ENCODE results near the gene DDX1.
"Not testable (repeated sequence)": the region's sequence is repeated elsewhere in the genome, so short reads cannot be mapped to it uniquely, and the experiment has no call there.

Gene DDX1

GRCh38 chr2:15616850-15617777 lies 25.4 kb downstream of the DDX1 start:
- DNase-seq (ENCODE audit: low read depth): no peak

GRCh38 chr2:15617778-15618448 lies 26.2 kb downstream of the DDX1 start:
- no peak for DNase-seq (ENCODE audit: low read depth)

- no peak for DNase-seq (ENCODE audit: low read depth)
Observed at GRCh38 chr2:15618449-15618855, 26.8 kb downstream of the DDX1 start.

DNA sequence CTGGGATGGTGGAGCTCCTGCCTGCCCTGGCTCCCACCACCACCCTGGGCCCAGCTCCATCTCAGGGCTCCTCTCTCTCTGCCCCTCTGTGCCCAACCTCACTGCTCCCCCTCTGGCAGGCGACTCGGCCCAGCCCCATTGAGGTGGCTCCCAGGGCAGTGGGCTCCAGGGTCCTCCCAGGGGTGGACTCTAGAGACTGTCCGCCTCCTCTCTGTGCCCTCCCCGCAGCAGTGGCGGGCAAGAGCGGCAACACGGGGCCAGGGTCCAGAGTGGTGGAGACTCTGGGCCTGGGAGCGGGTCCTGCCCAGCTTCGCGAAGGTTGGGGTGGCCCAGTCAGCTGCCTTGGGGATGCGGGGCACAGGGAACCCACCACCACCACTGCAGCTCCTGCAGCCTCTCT lies 27.4 kb downstream of the DDX1 start:
- no peak for DNase-seq (ENCODE audit: low read depth)

DNA sequence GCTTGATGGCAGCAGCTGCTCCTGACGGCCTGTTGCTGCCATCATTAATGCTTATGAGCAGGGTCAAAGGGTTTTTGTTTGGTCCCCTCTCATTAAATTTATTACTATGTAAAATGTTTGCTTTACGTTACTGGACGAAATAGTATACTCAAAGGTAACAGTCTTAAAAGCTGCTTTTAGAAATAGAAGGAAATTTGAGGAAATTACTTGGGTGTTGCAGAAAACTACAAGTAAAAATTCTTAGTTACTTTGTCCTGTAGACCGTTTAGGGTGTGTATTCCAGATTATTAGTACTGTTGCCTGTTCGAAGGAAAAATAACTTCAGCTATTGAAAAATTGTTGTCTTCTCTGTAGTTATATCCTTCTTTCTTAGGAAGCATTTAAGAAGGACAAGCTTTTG lies 27.8 kb downstream of the DDX1 start:
- no peak for DNase-seq (ENCODE audit: low read depth)

DNA sequence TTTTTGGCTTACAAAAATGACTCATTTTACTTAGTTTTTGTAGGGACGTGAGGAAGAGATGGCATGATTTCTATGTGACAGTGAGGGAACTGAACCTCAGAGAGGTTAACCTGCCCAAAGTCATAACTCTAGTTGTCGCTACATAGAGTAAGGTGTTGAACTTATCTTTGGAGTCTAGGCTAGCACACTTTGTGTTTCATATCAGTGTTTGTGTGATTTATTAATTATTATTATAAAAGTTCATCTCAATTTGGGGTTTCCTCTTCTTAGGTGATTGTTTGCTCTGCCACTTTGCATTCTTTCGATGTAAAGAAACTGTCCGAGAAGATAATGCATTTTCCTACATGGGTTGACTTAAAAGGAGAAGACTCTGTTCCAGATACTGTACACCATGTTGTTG lies 28.3 kb downstream of the DDX1 start:
- no peak for DNase-seq (ENCODE audit: low read depth)

DNA sequence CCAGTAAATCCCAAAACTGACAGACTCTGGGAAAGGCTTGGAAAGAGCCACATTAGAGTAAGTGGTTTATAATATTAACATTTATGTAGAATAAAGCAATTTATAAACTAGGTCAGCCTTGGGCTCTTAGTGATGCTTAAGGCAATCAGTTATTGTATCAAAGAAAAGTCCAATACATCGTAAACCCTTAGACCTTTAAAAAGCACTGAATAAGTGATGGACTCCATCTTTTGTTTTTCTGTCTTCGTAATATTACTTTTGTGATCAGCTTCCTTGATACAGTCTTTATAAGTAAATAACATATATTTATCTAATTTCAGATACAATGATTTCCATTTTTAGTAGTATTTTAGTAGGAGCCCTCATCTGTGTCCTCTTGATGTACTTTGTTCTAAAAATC lies 28.7 kb downstream of the DDX1 start:
- DNase-seq (ENCODE audit: low read depth): no peak

DNA sequence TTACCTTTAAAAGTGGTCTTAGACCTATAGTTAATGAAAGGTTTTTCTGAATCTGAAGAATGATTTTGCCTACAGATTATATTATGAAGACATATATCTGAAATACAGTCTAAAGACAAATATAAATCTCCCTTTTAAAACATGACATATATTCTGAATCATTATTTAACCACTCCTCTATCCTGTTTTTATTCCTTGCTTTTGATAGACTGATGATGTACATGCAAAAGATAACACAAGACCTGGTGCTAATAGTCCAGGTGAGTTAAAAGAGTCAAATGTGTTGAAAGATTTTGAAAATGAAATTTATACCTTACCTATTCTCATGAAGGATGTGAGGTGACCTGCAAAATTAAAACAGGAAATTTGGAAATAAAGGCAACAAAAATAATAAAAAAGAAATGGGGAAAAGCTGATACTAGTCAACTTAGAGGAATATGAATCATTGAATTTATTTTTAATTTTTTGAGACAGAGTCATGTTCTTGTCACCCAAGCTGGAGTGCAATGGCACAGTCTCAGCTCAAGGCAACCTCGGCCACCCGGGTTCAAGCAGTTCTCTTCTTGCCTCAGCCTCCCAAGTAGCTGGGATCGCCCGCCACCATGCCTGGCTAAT lies 29.3 kb downstream of the DDX1 start:
- DNase-seq (ENCODE audit: low read depth): no peak

DNA sequence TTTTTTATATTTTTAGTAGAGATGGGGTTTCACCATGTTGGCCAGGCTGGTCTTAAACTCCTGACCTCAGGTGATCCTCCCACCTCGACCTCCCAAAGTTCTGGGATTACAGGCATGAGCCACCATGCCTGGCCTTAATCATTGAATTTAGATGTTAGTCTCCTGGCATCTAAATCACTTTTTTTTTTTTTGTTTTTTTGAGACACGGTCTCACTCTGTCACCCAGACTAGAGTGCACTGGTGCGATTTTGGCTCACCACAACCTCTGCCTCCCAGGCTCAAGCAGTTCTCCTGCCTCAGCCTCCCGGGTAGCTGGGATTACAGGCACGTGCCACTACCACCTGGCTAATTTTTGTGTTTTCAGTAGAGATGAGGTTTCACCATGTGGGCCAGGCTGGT lies 29.8 kb downstream of the DDX1 start:
- not testable (repeated sequence) for DNase-seq (ENCODE audit: low read depth)

DNA sequence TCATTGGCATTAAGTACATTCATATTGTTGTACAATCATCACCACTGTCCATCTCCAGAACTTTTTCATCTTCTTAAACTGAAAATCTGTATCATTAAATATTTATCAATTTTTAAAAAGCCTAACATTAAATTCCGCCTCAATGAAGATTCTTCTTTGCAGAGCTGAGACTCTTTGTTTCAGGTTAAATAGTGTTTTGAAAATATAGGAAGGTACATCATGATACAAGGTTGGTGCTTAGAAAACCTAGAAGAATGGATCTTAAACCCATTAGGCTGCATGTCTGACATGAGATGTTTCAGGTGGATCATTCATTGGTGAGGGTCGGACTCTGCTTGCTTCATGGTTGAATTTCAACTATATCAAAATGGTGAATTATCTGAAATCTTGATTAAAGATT lies 30.5 kb downstream of the DDX1 start:
- no peak for DNase-seq (ENCODE audit: low read depth)

- DNase-seq (ENCODE audit: low read depth): no peak
Observed at GRCh38 chr2:15622614-15623480, 31.2 kb downstream of the DDX1 start.

GRCh38 chr2:15623481-15623796 lies 31.8 kb downstream of the DDX1 start:
- DNase-seq (ENCODE audit: low read depth): no peak

- DNase-seq (ENCODE audit: low read depth): no peak
Observed at GRCh38 chr2:15623898-15624541, 32.4 kb downstream of the DDX1 start.

DNA sequence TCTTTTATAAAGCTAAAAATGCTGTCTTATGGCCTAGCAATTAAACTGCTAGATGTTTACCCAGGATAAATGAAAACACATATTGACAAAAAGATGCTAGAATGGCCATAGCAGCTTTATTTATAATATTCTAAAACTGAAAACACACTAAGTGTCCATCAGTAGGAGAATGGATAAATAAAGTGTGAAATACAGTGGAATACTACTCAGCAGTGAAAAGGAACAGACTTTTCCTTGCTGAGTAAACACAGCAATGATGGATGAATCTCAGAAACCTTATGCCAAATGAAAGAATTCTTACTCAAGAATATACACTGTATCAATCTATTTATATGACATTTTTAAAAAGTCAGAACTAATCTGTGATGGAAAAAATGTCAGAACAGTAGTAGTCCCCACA lies 33.2 kb downstream of the DDX1 start:
- DNase-seq (ENCODE audit: low read depth): no peak

- no peak for DNase-seq (ENCODE audit: low read depth)
Observed at GRCh38 chr2:15625344-15626036, 33.8 kb downstream of the DDX1 start.

- DNase-seq (ENCODE audit: low read depth): no peak
Observed at GRCh38 chr2:15626126-15626525, 34.5 kb downstream of the DDX1 start.

DNA sequence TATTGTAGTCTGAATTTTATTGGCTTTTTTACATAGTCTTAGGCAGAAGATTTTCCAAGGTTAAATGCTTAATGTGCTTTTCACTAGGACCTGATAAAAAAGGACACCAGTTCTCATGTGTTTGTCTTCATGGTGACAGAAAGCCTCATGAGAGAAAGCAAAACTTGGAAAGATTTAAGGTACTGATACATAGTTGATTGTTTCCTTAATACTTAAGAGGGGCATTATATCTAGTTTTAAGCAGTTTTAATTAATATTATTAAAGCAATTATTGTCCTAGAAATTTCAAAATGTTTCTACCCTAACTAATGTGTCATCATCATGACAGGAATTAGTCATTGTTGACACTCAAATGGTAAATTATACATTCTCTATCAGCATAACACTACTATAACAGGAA lies 35.3 kb downstream of the DDX1 start:
- no peak for DNase-seq (ENCODE audit: low read depth)

- no peak for DNase-seq (ENCODE audit: low read depth)
Observed at GRCh38 chr2:15627817-15628684, 36.4 kb downstream of the DDX1 start.

DNA sequence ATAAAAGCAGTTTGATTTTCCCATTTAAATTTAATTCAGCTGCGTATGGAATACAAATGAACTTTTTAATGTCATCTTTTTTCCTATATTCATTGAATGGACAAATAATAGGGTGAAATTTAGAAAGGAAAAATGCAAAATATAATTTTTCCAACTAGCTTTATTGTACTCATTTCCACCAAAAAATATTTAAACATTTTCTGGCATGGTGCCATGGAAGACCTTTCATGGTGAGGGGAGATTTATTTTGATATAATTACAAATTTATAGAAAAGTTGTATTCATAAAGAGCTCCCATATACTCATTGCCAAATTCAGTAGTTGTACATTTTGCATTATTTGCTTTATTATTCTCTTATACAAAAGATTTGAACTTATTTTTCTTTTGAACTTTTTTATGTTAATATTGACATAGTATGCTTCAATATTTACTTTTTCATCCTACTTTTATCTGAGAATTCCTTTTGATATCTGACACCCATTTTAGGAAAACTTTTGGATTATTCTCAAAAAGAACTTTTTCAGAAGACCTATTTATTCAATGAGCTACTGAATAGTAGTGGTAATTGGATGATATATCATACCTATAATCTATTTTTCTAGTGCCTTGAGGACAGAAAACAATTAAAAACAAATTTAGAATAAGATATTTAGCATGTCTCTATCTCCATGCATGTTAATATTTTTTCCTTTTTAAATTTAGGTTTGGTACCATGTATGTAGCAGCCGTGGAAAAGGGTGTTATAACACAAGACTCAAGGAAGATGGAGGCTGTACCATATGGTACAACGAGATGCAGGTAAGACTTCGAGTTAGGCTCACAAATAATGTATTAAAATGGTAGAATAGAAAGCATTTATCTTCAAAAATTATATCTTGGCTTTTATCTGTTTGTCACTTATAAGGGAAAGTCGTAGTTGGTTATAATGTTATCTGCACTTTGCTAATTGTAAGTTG lies 37.5 kb downstream of the DDX1 start:
- no peak for DNase-seq (ENCODE audit: low read depth)
